Endothelial cell of umbilical vein (primary cell): Measurements from ENCODE around the gene APOBEC4. TPM values are rescaled to one million over a fixed set of nuclear protein-coding genes. Genes with fewer than 3 reads are reported as not detected.

Experiments
- BruUV-seq: library from RNA; stranded (reverse); fragments of 400-500 nt; replicated peaks from 2 replicates; lab custom pipeline; 2021; lab: Mats Ljungman, UMichigan
- CTCF ChIA-PET: fragments of 300-600, 350-600 bp; sonication (Branson Sonifier 250); formaldehyde crosslinking; loops from one replicate; lab custom pipeline; 2021; ENCODE audit warnings: antibody characterized with exemption, inconsistent platforms; lab: Charles Lee
- POLR2A ChIA-PET: fragments of 300-600, 350-600 bp; sonication (Branson Sonifier 250); formaldehyde crosslinking; loops from one replicate; lab custom pipeline; 2021; ENCODE audit warnings: antibody characterized with exemption, inconsistent platforms; lab: Charles Lee
- DNase-seq: peaks from one replicate; pipeline ENCODE4 v3.0.0-alpha.2; 2011; ENCODE audit warnings: low read depth, low spot score
- FAIRE-seq: peaks from 2 replicates; lab custom pipeline; 2011; peaks lifted over from hg19 to GRCh38; lab: Jason Lieb, UNC
- H2AFZ ChIP-seq: 2 replicates; pipeline ENCODE4 v1.6.0; 2012; ENCODE audit warnings: low read depth, low read length, control low read depth, inconsistent platforms
- H3K27ac ChIP-seq: 2 replicates; pipeline ENCODE4 v1.5.1; 2011; ENCODE audit warnings: low read depth, mild to moderate bottlenecking, control low read depth, low read length, moderate library complexity; ENCODE audit not compliant: insufficient read depth
- H3K27me3 ChIP-seq, 2 experiments: 2 replicates each; pipeline versions ENCODE4 v1.6.0 to v1.6.1; 2011; ENCODE audit warnings: low read length in 2 of 2, mixed read lengths in 1 of 2; ENCODE audit not compliant: control insufficient read depth in 2 of 2, insufficient read depth in 2 of 2
- H3K36me3 ChIP-seq, 2 experiments: 2 replicates in 1 of 2; 3 replicates in 1 of 2; pipeline ENCODE4 v1.5.1; 2011; ENCODE audit warnings: low read length in 2 of 2, mild to moderate bottlenecking in 1 of 2, moderate library complexity in 1 of 2; ENCODE audit not compliant: control insufficient read depth in 2 of 2, insufficient read depth in 2 of 2; ENCODE audit errors: extremely low read depth in 1 of 2
- H3K4me1 ChIP-seq: 3 replicates; pipeline ENCODE4 v1.5.1; 2011; ENCODE audit warnings: mild to moderate bottlenecking, low read length; ENCODE audit not compliant: control insufficient read depth, insufficient read depth; ENCODE audit errors: extremely low read depth
- H3K4me2 ChIP-seq: 2 replicates; pipeline ENCODE4 v1.6.1; 2011; ENCODE audit warnings: low read length, control low read depth, mixed read lengths; ENCODE audit not compliant: insufficient read depth
- H3K4me3 ChIP-seq, 3 experiments: fragments of 200-600 bp in 1 of 3; sonication (generic), shearing (Covaris generic) in 1 of 3; replicated peaks in 1 of 3; 2 replicates each; pipeline ENCODE4 v1.5.1; 2011 to 2016; ENCODE audit warnings: control low read depth in 3 of 3, low read length in 3 of 3, mild to moderate bottlenecking in 2 of 3, inconsistent platforms in 1 of 3, low read depth in 1 of 3, moderate library complexity in 1 of 3; ENCODE audit not compliant: insufficient read depth in 1 of 3
- H3K79me2 ChIP-seq: 2 replicates; pipeline ENCODE4 v1.6.0; 2012; ENCODE audit warnings: low read length, inconsistent platforms; ENCODE audit not compliant: control insufficient read depth, insufficient read depth
- H3K9ac ChIP-seq: replicated peaks from 2 replicates; pipeline ENCODE3; 2011; ENCODE audit warnings: low read length, control low read depth; ENCODE audit not compliant: insufficient read depth; ENCODE audit errors: extremely low read depth
- H3K9me1 ChIP-seq: replicated peaks from 3 replicates; pipeline ENCODE4 v1.6.0; 2011; ENCODE audit warnings: mild to moderate bottlenecking, low read length; ENCODE audit not compliant: control insufficient read depth, insufficient read depth; ENCODE audit errors: extremely low read depth
- H3K9me3 ChIP-seq: replicated peaks from 2 replicates; pipeline ENCODE4 v1.5.1; 2012; ENCODE audit warnings: low read length, inconsistent platforms; ENCODE audit not compliant: control insufficient read depth, insufficient read depth
- H4K20me1 ChIP-seq: replicated peaks from 2 replicates; pipeline ENCODE3; 2011; ENCODE audit warnings: mild to moderate bottlenecking, low read length; ENCODE audit not compliant: control insufficient read depth, insufficient read depth; ENCODE audit errors: extremely low read depth
- FOS ChIP-seq: IDR thresholded peaks from 2 replicates; pipeline ENCODE4 v1.6.1; 2011; ENCODE audit warnings: mild to moderate bottlenecking, low read length, moderate library complexity, borderline replicate concordance; ENCODE audit not compliant: insufficient read depth
- GATA2 ChIP-seq: IDR thresholded peaks from 2 replicates; pipeline ENCODE4 v1.7.0; 2011; ENCODE audit warnings: low read depth, mild to moderate bottlenecking, moderate library complexity, mixed read lengths, low read length; ENCODE audit not compliant: insufficient read length, insufficient read depth
- JUN ChIP-seq: IDR thresholded peaks from 2 replicates; pipeline ENCODE4 v1.6.1; 2011; ENCODE audit warnings: borderline replicate concordance, low read depth; ENCODE audit not compliant: insufficient read length, insufficient read depth
- MYC ChIP-seq: IDR thresholded peaks from one replicate; pipeline ENCODE4 v1.6.1; 2011; ENCODE audit warnings: mild to moderate bottlenecking, low read depth, low read length
- POLR2A ChIP-seq: IDR thresholded peaks from 2 replicates; pipeline ENCODE4 v1.6.1; 2012; ENCODE audit warnings: low read depth, mild to moderate bottlenecking, control low read depth, low read length
- POLR2AphosphoS5 ChIP-seq: IDR thresholded peaks from 2 replicates; pipeline ENCODE4 v1.6.1; 2012; ENCODE audit warnings: low read depth, mild to moderate bottlenecking, control low read depth, low read length, moderate library complexity; ENCODE audit not compliant: insufficient read depth
- dilution Hi-C: fragments of 300-500 bp; cut with MboI; formaldehyde crosslinking; loops from one replicate; pipeline ENCODE4 v1.15.0; 2019; ENCODE audit warnings: low sequenced_read_pairs; ENCODE audit not compliant: extremely low pct_ligation_motif_present
- intact Hi-C: fragments of 100-400 bp; cut with micrococcal nuclease; formaldehyde crosslinking; loops from one replicate; pipeline ENCODE4 v1.10.0; 2022
- polyA plus RNA-seq, 4 experiments: library from polyadenylated mRNA; depleted of rRNA in 3 of 4; stranded (reverse) in 3 of 4; unstranded in 1 of 4; fragments of >200 nt; gene quantifications; 2 replicates each; pipeline versions ENCODE4 v1.2.1 to v1.2.3, GENCODE V29; 2011 to 2012; ENCODE audit warnings: missing spikeins in 1 of 4
- total RNA-seq: library from RNA; stranded (reverse); gene quantifications from 2 replicates; pipeline ENCODE4 v1.2.3, GENCODE V29; 2021
- TF ChIP-seq, protein P1 (sequence below): IDR thresholded peaks from 2 replicates; pipeline ENCODE4 v1.6.1; 2011; ENCODE audit not compliant: insufficient read depth, insufficient read length
- TF ChIP-seq, protein P2 (sequence below), 2 donors: IDR thresholded peaks; 1 replicate in 1 of 2; 2 replicates in 1 of 2; pipeline ENCODE4 v1.5.1; 2011; ENCODE audit warnings: low read length in 2 of 2, mild to moderate bottlenecking in 2 of 2, moderate library complexity in 2 of 2, control low read depth in 1 of 2, inconsistent platforms in 1 of 2, low read depth in 1 of 2; ENCODE audit not compliant: insufficient read depth in 1 of 2; ENCODE audit errors: extremely low read depth in 1 of 2

APOBEC4 gene
- total and polyA plus RNA-seq, 2 donors (not counting 3 experiments of a cell fraction or from before 2014, with no cell fraction given) = not detected

DNA sequence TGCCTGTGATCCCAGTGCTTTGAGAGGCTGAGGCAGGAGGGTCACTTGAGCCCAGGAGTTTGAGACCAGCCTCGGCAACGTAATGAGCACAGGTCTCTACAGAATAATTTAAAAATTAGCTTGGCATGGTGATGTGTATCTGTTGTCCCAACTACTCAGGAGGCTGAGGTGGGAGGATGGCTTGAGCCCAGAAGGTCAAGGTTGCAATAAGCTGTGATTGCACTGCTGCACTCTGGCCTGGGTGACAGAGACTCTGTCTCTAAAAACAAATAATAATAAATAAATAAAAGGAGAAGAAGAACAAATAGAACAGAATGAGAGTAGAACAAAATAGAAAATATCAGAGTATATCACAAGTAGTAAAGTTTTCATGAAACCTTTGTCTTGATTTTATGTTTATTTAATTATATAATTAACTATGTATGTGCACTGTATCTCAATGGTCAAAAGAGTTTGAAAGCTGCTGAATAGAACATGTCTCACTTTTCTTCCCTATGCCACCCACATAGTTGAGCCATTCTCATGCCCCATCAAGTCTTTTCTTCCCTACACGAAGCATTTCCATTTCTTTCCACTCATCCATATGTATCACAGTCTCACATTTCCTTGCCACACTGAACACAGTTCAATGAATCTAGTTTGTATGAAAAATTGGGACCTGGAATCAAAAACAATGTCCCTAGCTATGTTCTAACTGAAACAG lies 22.9 kb upstream of the APOBEC4 start:
- dilution Hi-C loops = no loop called here
- no peaks in the 10 kb centered on the region for H3K36me3 ChIP-seq
- TF ChIP-seq MYC = no peak
- TF ChIP-seq GATA2 = no peak
- TF ChIP-seq, protein P1, sequence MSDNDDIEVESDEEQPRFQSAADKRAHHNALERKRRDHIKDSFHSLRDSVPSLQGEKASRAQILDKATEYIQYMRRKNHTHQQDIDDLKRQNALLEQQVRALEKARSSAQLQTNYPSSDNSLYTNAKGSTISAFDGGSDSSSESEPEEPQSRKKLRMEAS = no peak
- no peak for TF ChIP-seq JUN
- no peak for TF ChIP-seq FOS
- no peak for TF ChIP-seq POLR2A
- TF ChIP-seq, protein P2, sequence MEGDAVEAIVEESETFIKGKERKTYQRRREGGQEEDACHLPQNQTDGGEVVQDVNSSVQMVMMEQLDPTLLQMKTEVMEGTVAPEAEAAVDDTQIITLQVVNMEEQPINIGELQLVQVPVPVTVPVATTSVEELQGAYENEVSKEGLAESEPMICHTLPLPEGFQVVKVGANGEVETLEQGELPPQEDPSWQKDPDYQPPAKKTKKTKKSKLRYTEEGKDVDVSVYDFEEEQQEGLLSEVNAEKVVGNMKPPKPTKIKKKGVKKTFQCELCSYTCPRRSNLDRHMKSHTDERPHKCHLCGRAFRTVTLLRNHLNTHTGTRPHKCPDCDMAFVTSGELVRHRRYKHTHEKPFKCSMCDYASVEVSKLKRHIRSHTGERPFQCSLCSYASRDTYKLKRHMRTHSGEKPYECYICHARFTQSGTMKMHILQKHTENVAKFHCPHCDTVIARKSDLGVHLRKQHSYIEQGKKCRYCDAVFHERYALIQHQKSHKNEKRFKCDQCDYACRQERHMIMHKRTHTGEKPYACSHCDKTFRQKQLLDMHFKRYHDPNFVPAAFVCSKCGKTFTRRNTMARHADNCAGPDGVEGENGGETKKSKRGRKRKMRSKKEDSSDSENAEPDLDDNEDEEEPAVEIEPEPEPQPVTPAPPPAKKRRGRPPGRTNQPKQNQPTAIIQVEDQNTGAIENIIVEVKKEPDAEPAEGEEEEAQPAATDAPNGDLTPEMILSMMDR (IDR thresholded peaks at IDR 0.05; ENCODE audit: extremely low read depth in 1 of 2, insufficient read depth in 1 of 2, low read depth in 1 of 2, low read length in 2 of 2) = no peak
- no peak for TF ChIP-seq POLR2AphosphoS5
- no peaks in the 10 kb centered on the region for H3K9me1 ChIP-seq
- CTCF ChIA-PET = interaction anchor here (2.3 to 2.7 kb wide), 2 partner anchors 9 to 240 kb away, joined by 7 to 25 read pairs; no protein-coding TSS in a partner anchor
- no peak overlapping the region for H3K27ac ChIP-seq
- H3K27me3 ChIP-seq = no peaks in the 10 kb centered on the region
- H3K4me2 ChIP-seq = no peak overlapping the region
- H3K79me2 ChIP-seq = no peaks in the 10 kb centered on the region
- intact Hi-C loops = no loop called here
- H4K20me1 ChIP-seq = no peaks in the 10 kb centered on the region
- POLR2A ChIA-PET = no interaction called here
- H3K9ac ChIP-seq = no peak overlapping the region
- BruUV-seq = no TSS peak
- no peak overlapping the region for H2AFZ ChIP-seq
- H3K4me3 ChIP-seq = no peak overlapping the region
- no peaks in the 10 kb centered on the region for H3K9me3 ChIP-seq
- no peaks in the 10 kb centered on the region for H3K4me1 ChIP-seq
- DNase-seq (no peak), FAIRE-seq (no peak)
